MM.1S (cell line): ENCODE measurements around the gene FHIT.

Source experiments
- DNase-seq: peaks from one replicate; pipeline ENCODE4 v3.0.0-alpha.2; 2015
- H2AFZ ChIP-seq: fragments of 300-600 bp; sonication (generic); 2 replicates; pipeline ENCODE4 v1.6.0; 2016; ENCODE audit warnings: antibody characterized with exemption, low read length
- H3F3A ChIP-seq: fragments of 300-600 bp; sonication (generic); 2 replicates; pipeline ENCODE4 v1.6.1; 2016; ENCODE audit warnings: mild to moderate bottlenecking, antibody characterized with exemption, low read length, moderate library complexity, mixed read lengths; ENCODE audit not compliant: insufficient read depth
- H3K27ac ChIP-seq: fragments of 300-600 bp; sonication (generic); 2 replicates; pipeline ENCODE4 v1.5.1; 2016; ENCODE audit warnings: mild to moderate bottlenecking, low read length
- H3K27me3 ChIP-seq: fragments of 300-600 bp; sonication (generic); replicated peaks from 2 replicates; pipeline ENCODE4 v1.6.0; 2016; ENCODE audit warnings: low read length; ENCODE audit not compliant: insufficient read depth
- H3K36me3 ChIP-seq: fragments of 300-600 bp; sonication (generic); replicated peaks from 2 replicates; pipeline ENCODE4 v1.6.1; 2016; ENCODE audit warnings: mild to moderate bottlenecking, low read length, mixed read lengths; ENCODE audit not compliant: insufficient read depth
- H3K4me1 ChIP-seq: fragments of 300-600 bp; sonication (generic); 2 replicates; pipeline ENCODE4 v1.6.1; 2016; ENCODE audit warnings: low read length, mixed read lengths
- H3K4me2 ChIP-seq: fragments of 300-600 bp; sonication (generic); 2 replicates; pipeline ENCODE4 v1.6.0; 2016; ENCODE audit warnings: low read depth, low read length
- H3K4me3 ChIP-seq: fragments of 300-600 bp; sonication (generic); 2 replicates; pipeline ENCODE4 v1.5.1; 2016; ENCODE audit warnings: low read length, mixed read lengths
- H3K79me2 ChIP-seq: fragments of 300-600 bp; sonication (generic); 2 replicates; pipeline ENCODE4 v1.6.1; 2016; ENCODE audit warnings: mixed run types, low read length, mixed read lengths
- H3K9ac ChIP-seq: fragments of 300-600 bp; sonication (generic); 2 replicates; pipeline ENCODE4 v1.6.1; 2016; ENCODE audit warnings: low read length, mixed read lengths
- H3K9me2 ChIP-seq: fragments of 300-600 bp; sonication (generic); replicated peaks from 2 replicates; pipeline ENCODE4 v1.6.1; 2016; ENCODE audit warnings: mild to moderate bottlenecking, low read length, mixed read lengths; ENCODE audit not compliant: insufficient read depth
- H3K9me3 ChIP-seq: fragments of 300-600 bp; sonication (generic); replicated peaks from 2 replicates; pipeline ENCODE4 v1.6.1; 2016; ENCODE audit warnings: mild to moderate bottlenecking, low read length, mixed read lengths; ENCODE audit not compliant: insufficient read depth
- H4K20me1 ChIP-seq: fragments of 300-600 bp; sonication (generic); 2 replicates; pipeline ENCODE4 v1.6.1; 2016; ENCODE audit warnings: mild to moderate bottlenecking, low read length, moderate library complexity, mixed read lengths; ENCODE audit not compliant: insufficient read depth
- EZH2 ChIP-seq: fragments of 300-600 bp; sonication (generic); optimal IDR thresholded peaks from 2 replicates; pipeline ENCODE3; 2017; ENCODE audit warnings: low read depth, mild to moderate bottlenecking, antibody characterized with exemption, low read length, mixed read lengths
- EZH2phosphoT487 ChIP-seq: fragments of 300-600 bp; sonication (generic); IDR thresholded peaks from 2 replicates; pipeline ENCODE4 v1.6.1; 2018; ENCODE audit warnings: antibody characterized with exemption, low read length
- TF ChIP-seq, protein P1 (sequence below): fragments of 300-600 bp; sonication (generic); IDR thresholded peaks from 2 replicates; pipeline ENCODE4 v1.5.1; 2016; ENCODE audit warnings: antibody characterized with exemption, low read length, mixed read lengths

FHIT gene

GRCh38 chr3:59862686-59863085, 1388.6 kb downstream of the FHIT start:
- Histone ChIP-seq H3K27me3 (no peaks in the 10 kb centered on the region), H2AFZ (no peak overlapping the region), H3F3A (no peaks in the 10 kb centered on the region), H3K9ac (no peak overlapping the region), H3K9me2 (no peaks in the 10 kb centered on the region), H3K9me3 (no peaks in the 10 kb centered on the region), H3K36me3 (no peaks in the 10 kb centered on the region), H4K20me1 (no peaks in the 10 kb centered on the region), H3K4me3 (no peak overlapping the region), H3K4me2 (no peak overlapping the region), H3K4me1 (no peaks in the 10 kb centered on the region), H3K27ac (no peak overlapping the region), H3K79me2 (no peaks in the 10 kb centered on the region)
- TF ChIP-seq, protein P1, sequence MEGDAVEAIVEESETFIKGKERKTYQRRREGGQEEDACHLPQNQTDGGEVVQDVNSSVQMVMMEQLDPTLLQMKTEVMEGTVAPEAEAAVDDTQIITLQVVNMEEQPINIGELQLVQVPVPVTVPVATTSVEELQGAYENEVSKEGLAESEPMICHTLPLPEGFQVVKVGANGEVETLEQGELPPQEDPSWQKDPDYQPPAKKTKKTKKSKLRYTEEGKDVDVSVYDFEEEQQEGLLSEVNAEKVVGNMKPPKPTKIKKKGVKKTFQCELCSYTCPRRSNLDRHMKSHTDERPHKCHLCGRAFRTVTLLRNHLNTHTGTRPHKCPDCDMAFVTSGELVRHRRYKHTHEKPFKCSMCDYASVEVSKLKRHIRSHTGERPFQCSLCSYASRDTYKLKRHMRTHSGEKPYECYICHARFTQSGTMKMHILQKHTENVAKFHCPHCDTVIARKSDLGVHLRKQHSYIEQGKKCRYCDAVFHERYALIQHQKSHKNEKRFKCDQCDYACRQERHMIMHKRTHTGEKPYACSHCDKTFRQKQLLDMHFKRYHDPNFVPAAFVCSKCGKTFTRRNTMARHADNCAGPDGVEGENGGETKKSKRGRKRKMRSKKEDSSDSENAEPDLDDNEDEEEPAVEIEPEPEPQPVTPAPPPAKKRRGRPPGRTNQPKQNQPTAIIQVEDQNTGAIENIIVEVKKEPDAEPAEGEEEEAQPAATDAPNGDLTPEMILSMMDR = no peak
- TF ChIP-seq EZH2 (no peak), EZH2phosphoT487 (no peak)
- DNase-seq = no peak

DNA sequence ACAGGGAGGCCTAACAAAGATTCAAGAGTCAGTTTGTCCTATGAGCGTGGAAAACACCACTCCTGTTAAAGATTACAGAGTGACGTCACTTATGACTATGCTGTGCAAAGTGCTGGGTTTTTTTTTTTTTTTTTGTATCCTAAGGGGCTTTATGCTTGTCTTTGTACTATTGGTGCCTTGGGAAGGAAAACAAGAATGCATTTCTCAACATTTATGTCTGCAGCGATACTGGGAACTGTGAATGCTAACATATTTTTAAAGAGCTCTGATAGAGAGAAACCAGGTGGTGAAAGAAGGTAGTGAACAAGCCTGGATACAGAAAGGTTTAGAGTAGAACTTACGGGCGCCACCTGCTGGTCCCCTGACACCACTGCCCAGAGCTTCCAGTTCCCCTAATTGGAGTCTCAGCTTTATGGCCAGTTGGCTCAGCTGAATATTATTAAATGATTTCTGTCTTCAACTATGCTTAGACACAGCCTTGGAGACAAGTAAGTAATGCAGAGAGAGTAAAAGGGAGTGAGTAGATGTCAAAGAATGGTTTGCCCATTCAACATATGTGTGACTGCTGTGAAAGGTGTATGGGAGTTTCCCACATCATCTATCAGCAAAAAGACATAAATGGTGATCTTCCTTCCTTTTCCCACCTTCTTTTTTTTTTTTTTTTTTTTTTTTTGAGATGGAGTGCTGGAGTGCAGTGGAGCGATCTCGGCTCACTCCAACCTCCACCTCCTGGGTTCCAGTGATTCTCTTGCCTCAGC, 1393.5 kb downstream of the FHIT start:
- H3K27ac ChIP-seq = no peak overlapping the region
- H3K9me3 ChIP-seq = no peaks in the 10 kb centered on the region
- H3K4me1 ChIP-seq = no peaks in the 10 kb centered on the region
- no peak overlapping the region for H3K4me2 ChIP-seq
- no peak overlapping the region for H3K4me3 ChIP-seq
- no peaks in the 10 kb centered on the region for H4K20me1 ChIP-seq
- no peaks in the 10 kb centered on the region for H3K27me3 ChIP-seq
- H3K79me2 ChIP-seq = no peaks in the 10 kb centered on the region
- DNase-seq = peak; percentile 68
- TF ChIP-seq EZH2phosphoT487 = no peak
- TF ChIP-seq EZH2 = no peak
- TF ChIP-seq, protein P1 = peak; percentile 92
- H3K9ac ChIP-seq = no peak overlapping the region
- no peaks in the 10 kb centered on the region for H3K9me2 ChIP-seq
- H2AFZ ChIP-seq = no peak overlapping the region
- no peaks in the 10 kb centered on the region for H3F3A ChIP-seq
- H3K36me3 ChIP-seq = no peaks in the 10 kb centered on the region

DNA sequence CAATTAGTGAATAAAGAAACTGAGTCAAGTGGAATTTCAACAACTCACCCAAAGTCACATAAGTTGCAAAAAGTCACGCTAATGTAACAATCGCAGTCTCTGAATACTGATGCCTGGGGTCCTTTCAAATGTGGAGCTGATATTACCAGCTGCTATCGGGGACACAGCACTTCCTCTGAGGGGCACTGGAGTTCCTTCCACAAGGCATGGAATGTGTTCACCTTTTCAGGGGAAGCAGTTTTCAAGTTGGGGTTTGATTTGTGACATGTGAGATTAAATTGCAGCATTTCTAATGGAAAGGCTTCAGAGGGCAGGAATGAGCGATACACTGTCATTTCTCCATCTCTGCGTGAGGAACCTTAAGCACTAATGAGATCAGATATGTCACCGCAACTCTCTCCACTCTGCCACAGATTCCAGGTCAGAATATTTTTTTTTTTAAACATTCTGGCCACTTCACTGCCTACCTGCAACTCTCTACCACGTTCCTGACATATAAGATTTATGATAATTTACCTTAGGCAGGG, 1394.3 kb downstream of the FHIT start:
- Histone ChIP-seq H3K4me2 (no peak overlapping the region), H2AFZ (no peak overlapping the region)

More for the DNA sequence above, 1394.3 kb downstream of the FHIT start:
- Histone ChIP-seq H3K9me3 (no peaks in the 10 kb centered on the region), H3K4me1 (no peaks in the 10 kb centered on the region), H3K9ac (no peak overlapping the region), H3K4me3 (no peak overlapping the region), H3K79me2 (no peaks in the 10 kb centered on the region), H3K27ac (no peak overlapping the region), H3F3A (no peaks in the 10 kb centered on the region), H3K9me2 (no peaks in the 10 kb centered on the region), H3K27me3 (no peaks in the 10 kb centered on the region), H4K20me1 (no peaks in the 10 kb centered on the region), H3K36me3 (no peaks in the 10 kb centered on the region)
- DNase-seq = no peak
- TF ChIP-seq EZH2 (no peak), EZH2phosphoT487 (no peak)
- TF ChIP-seq, protein P1 = no peak
